ENCODE data around the gene GPR180.
"Not testable (repeated sequence)": the region's sequence is repeated elsewhere in the genome, so short reads cannot be mapped to it uniquely, and the experiment has no call there.

The GPR180 gene

DNA sequence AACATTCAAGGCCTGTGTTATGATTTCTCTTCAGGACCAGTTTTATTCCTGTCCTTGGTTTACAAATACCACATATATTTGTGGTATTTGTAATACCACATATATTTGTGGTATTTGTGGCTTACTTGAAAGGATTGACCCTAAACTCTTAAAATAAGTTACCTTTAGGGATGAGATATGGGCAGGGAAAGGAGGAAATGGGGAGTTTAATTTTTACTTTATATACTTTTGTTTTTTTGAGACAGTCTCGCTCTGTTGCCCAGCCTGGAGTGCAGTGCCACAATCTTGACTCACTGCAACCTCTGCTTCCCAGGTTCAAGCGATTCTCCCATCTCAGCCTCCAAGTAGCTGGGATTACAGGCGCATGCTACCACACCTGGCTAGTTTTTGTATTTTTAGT is 3.4 kb upstream of the GPR180 start:
- DNase-seq: no peak

DNA sequence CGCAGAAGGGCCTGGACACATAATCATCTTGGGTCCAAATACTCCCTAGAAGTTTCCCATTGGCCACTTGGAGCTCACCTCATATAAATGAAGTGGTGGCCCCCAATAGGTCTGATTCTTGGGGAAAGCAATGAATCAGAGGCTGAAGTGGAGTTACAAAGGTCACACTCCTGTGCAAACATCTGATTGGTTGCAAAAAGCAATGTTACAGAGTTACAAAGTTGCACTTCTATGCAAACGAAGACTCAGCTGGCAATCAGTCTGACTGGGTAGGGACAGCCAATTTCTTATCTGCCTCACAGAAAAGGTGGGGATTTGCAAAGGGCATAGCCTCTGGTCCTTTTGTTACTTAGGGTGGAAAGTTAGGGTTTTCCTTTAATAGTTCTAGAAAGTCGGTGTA is 1.8 kb upstream of the GPR180 start:
- DNase-seq: no peak

DNA sequence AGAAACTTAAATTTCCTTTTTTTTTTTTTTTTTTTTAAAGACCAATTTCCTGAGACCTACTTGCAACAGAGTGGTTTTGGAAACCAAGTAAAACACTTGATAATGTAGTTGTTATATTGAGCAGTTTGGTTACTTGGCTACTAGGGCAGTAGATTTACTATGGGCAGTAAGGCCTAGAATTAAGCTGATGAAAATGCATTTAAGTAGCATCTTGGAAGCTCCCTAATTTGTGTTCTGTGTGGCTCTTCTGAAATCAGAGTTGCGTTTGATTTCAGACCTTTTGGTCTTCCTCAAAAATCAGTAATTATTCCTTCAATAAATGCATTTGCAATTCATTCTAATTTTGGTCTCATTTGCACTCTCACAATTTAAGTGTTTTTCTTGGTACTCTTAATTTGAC is 810 bp downstream of the GPR180 start:
- DNase-seq: no peak

DNA sequence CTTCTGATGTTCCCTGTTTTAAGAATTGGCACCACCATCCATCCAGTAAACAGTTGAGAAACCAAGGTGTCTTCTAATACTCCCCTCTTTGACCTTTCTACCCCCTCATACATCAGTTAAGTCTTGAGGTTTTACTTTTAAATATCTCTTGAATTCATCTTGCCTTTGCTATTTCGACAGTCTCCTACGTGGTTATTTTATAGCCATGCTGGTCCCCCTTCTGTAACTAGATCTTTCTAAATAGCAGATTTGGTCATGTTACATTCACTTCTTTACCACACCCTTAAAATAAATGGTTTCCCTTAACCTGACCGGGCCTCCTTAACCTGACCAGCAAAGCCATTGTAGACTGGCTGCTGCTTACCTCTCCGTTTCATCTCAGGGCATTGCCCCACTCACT is 5.4 kb downstream of the GPR180 start:
- DNase-seq: no peak

DNA sequence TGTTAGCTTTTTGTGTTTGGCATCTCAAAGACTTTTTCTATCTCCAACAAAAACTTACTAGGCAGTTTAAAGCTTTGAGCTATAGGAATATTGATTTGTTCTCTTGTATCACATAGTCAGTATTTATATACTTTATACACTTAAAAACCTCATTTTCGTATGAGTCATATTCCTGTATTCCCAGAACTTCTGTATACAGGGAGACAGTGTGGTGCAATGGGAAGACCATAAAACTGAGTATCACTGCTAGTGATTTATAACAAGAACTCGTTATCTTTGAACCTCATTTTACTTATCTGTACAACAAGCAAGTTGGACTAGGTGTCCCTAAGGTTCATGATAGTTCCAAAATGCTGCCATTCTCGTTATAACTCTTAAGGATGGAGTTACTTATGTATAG is 6.3 kb downstream of the GPR180 start:
- no peak for DNase-seq

DNA sequence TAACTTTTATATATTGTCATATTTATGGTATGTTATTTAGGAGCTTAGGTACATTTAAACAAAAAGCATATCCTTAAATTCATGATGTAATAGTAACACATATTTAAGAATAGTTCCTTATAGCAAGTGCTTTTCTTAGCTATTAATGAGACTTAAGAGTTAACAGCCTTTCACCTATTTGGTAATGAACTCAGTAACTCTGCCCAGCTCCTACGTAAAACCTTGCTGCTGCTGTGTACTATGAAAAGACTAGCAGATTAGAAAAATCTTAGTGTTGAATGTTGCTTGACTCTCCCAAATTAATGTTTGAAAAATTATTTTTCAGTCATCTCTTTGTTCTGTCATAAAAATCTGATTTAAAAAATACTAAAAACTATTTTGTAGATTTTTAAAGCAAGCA is 6.9 kb downstream of the GPR180 start:
- no peak for DNase-seq

DNA sequence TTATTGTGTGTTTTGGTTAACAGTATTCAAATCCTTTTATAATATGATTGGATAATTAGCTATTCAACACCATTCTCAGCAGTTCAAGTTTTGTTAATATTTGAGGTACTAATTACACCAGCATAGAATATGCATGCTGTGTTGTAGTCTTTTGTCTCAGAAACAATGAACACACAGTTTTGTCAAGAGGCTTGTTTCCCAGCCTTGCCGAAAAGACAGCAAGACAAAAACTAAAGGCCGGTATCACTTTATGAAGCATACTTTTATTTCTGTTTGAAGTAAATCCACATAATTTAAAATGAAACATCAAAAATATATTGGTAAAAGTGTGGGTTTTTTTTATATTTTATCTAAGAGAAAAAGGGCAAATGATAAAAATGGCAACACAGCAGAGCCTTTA is 7.5 kb downstream of the GPR180 start:
- DNase-seq: no peak

DNA sequence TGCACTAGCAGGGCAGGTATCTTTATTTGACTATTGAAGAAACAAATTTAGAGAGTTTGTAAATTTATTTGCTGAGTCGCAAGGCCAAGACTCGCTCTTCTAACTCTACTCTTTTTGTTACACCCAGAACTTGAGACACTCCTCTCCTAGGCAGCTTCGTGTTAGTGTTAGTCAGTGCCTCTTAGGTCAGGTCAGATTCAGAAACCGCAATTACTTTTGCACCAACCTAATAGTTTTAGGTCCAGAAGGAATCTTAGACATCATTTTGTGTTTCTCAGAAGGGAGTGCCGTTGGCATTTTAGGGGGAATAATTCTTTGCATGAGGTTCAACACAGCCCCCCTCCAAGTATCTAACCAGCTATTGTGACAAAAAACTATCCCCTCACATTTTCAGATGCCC is 8.8 kb downstream of the GPR180 start:
- DNase-seq: no peak

DNA sequence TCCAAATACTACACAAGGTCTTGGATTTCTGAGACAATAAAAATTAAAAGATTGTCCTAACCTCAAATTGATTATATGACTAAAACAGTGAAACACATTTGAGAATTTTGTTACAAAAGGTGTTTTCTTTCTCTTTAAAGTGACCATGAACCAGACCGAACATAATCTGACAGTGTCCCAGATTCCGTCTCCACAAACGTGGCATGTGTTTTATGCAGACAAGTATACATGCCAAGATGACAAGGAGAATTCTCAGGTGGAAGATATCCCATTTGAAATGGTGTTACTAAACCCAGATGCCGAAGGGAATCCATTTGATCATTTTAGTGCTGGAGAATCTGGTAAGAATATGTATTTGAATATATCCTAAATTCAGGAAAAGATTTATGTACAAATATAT is 10.4 kb downstream of the GPR180 start:
- DNase-seq: no peak

DNA sequence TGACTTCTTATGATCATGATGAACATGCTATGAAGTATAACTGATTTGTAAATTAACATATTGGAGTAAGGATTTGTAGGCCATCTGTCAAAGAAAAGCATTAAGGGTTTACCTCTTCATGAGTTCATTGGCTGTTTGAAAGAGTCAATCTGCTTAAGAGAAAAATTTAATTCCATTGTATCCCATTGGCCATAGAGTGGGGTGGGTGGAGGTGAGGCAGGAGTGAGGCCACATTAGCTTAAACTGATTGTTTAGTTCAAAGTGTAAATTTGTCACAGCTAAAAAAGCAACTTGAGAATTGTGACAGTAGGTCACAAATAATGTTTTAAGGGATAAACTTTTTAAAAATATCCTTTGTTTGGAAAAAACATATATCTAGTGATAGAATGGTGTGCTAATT is 11.4 kb downstream of the GPR180 start:
- DNase-seq: no peak

DNA sequence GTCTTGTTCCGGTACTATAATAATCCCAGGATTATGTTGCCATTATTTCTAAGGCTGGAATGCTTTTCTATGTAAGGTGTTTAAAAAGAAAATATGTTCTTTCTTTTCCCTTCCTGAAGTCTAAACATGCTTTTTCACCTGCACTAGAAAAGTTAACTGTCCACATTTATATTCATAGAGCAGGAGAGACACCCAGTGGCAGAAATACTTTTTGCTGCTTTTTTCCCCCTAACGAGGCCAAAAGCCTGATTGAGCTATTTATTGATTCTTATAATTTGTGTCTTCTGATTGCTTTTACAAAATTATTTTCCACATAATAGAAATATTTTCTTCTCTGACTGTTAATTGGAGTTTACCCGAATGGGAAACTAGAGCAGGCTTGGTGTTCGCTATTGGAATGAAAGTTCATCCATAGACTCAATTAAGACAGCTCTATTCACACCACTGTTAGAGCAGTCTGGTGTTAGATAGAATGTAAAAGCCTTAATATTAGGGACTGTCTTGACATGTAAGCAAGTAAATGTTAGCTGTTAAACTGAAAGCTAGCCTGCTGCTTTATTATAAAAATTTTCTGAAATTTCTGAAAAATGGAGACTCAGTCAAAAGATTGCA is 15.8 kb downstream of the GPR180 start:
- no peak for DNase-seq

DNA sequence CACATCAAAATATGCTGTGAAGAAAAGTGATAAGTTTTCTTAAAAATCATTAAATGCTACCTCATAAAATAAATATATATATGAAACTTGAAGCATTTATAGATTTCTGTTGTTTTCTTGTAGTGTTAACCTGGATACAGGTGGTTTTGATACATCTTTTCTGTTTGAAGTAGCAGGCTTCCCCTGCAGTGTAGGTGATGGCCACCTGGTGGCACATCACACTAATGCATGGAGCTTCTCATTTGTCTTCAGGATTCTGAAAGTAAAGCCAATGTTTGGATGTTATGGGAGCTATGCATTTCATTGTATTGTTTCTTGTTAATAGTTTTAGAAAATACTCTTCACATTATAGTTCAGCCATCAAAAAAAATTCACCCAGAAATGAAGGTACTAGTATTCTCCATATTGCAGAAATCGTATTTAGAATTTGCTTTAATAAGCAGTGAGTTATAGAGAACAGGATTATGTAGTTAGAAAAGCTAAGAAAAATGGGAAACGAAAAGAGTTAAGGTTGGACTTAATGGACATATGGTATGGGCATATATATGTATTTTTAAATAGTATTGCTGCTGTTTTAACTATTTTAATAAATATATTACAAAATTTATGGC is 18.7 kb downstream of the GPR180 start:
- DNase-seq: no peak

DNA sequence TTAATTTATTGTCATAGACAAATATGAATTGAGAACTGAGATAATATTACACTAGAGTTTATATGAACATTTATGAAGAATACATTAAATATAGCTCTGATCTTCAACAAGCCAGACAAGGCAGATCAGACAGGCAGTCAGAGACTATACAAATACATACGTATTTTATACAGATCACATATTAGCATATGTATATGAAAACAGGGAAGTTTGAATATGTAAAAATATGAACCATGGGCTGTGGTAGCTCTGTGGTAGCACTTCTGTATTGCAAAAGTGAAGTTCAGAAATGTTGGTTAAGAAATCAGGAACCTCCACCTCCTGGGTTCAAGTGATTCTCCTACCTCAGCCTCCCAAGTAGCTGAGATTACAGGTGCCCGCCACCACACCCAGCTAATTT is 20.7 kb downstream of the GPR180 start:
- no peak for DNase-seq

DNA sequence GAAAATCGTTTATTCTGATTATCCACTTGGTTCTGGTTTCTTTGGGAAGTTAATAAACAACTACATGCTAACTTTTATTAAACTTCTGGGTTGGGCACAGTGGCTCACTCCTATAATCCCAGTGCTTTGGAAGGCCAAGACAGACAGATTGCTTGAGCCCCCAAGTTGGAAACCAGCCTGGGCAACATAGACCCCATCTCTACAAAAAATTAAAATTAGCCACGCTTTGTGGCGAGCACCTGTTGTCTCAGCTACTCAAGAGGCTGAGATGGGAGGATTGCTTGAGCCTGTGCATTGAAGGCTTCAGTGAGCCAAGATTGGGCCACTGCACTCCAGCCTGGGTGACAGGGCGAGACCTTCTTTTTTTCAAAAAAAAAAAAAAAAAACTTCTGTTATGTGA is 21.7 kb downstream of the GPR180 start:
- DNase-seq: no peak

DNA sequence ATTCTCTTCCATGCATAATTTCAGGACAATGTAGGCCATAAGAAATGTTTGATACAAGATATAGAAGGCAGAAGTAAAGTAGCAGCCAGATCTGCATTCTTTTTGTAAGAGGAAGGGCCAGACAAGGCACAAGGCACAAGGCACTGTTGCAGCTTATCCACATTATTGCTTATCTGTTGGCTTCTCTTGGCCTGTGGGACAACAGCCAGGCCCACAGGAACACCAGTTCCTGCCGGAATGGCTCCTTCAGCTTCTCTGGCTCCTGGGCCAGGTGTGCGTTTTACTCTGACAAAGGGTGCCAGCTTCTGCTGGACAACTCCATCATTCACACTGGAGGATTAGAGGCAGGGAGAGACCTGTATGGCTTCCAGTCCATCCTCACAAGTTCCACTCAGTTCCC is 29.2 kb downstream of the GPR180 start:
- no peak for DNase-seq

DNA sequence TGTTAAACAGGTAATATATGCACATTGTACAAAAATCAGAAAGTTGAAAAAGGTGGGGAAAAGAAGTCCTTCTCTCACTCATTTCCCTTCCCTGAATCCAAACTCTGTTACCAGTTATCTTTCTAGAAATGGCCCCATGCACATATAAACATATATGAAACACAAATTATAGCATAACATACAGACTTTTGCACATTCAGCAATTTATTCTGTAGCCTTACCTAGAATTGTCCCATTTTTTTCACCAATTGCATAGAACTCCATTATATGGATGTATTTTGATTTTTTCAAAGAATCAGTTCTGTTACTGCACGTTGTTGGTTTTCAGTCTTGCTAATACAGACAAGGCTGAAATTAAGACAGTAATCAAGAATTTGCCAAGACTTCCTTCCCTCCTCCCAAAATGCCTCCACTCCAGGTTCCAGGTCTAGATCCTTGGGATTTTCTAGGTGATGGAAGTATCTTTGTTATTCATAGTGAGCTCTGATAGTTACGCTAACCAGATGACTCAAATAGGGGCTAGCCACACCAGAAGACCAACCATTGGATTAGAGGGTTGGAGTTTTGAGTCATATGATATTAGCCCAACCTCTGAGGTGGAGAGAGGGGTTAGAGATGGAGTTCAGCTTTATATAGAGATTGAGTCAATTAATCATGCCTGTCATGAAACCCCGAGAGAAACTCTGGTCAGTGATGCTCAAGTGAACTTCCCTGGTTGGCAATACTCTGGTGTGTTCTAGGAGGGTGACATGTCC is 30.7 kb downstream of the GPR180 start:
- DNase-seq: no peak

DNA sequence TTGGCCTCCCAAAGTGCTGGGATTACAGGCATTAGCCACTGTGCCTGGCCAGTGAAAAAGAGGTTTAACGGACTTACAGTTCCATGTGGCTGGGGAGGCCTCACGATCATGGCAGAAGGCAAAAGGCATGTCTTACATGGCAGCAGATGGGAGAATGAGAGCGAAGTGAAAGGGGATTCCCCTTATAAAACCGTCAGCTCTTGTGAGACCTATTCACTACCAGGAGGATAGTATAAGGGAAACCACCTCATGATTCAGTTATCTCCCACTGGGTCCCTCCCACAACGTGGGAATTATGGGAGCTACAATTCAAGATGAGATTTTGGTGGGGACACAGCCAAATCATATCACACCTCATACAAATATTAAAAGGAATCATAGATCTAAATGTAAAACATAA is 34.4 kb downstream of the GPR180 start:
- DNase-seq: not testable (repeated sequence)

DNA sequence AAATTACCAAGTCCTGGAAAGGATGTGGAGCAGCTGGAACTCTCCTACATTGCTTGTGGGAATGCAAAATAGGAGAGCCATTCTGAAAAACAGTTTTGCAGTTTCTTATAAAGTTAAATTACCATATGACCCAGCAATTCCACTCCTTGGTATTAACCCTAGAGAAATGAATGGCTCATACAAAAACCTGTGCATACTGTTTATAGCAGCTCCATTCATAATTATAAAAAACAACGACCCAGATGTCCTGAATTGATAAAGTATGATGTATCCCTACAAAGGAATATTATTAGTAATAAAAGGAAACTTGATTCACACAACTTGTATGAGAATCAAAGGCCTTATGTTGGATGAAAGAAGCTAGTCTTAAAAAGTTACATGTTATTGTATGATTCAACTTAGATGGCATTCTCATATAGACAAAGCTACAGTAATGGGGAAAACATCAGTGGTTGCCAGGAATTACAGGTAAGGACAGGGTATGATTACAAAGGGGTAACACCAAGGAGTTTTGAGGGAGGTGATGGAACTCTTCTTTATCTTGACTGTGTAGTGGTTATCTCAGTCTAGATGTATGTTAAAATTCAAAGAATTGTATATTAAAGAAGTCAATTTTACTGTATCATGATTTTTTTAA is 35.4 kb downstream of the GPR180 start:
- no peak for DNase-seq

DNA sequence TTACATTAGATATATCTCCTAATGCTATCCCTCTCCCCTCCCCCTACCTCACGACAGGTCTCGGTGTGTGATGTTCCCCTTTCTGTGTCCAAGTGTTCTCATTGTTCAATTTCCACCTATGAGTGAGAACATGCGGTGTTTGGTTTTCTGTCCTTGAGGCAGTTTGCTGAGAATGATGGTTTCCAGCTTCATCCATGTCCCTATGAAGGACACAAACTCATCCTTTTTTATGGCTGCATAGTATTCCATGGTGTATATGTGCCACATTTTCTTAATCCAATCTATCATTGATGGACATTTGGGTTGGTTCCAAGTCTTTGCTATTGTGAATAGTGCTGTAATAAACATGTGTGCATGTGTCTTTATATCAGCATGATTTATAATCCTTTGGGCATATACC is 36.0 kb downstream of the GPR180 start:
- DNase-seq: not testable (repeated sequence)

DNA sequence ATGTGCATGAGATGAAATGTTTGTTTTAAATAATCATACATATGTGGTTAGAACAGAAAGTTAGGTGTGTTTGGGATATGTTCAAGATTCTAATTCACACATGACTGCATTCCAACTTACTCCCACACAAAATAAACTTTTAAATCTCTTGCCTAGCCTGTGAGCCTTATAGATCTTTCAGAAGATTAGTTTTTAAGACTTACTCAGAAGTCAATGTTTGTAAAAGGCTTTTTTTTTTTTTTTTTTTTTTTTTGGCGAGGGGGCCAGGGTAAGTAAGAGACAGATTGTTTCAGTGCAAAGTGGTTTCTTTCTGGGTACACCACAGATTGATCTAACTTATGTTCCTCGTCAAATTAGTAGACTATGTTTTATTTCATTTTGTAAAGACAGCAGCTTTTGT is 39.1 kb downstream of the GPR180 start:
- no peak for DNase-seq

DNA sequence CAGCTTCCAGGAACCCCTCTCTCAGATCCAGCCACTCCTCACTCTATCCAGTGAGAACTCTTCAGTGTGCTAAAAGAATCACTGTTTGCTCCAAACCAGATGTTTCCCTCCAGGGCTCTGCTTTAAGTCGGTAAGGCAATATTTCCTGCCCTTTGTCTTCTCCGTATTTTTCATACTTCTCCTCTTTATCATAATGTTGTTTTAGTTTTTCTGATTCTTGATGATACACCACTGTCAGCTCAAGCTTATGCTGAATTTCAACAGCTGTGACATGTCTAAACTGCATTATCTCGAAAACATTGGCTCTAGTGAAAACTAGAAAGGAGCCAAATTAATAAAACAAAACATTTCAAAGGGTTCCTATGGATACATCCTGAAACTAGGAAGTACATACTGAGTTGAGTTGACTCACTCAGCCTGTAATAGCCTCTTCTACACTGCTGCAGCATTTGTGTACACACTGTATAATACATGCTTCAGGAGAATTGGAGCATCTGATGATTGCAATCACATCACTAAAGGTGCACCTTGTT is 39.8 kb downstream of the GPR180 start:
- DNase-seq: no peak

DNA sequence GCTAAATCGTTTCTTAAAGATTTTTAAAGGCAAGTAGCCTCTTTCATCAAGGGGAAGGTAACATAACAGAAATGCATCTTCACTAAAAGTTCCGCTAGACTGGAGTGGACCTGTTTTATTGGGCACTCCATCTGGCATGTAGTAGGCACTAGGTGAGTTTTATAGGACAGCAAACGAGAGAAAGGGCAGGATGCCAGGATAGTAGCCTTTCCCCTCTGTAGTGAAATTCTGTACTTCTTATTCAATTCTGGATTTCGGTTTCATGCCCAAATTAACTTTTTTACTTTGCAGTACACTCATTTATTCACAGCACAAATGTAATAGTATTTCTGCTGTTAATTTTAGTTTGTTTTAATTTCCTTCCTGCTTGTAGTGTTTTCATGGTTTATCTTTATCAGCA is 45.2 kb downstream of the GPR180 start:
- DNase-seq: no peak

DNA sequence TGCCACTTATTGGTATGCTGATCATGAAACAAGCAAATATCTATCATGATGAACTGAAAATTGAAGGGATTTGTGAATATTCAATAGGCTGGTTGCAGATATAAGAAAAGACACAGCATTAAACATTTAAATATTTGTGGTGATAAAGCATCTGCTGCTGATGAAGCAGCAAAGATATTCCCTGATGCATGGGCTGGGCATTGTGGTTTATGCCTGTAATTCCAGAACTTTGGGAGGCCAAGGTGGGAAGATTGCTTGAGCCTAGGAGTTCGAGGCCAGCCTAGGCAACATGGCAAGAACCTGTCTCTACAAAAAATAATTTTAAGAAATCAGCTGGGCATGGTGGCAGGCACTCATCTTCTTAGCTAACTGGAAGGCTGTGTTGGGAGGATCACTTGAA is 54.5 kb downstream of the GPR180 start:
- DNase-seq: no peak

DNA sequence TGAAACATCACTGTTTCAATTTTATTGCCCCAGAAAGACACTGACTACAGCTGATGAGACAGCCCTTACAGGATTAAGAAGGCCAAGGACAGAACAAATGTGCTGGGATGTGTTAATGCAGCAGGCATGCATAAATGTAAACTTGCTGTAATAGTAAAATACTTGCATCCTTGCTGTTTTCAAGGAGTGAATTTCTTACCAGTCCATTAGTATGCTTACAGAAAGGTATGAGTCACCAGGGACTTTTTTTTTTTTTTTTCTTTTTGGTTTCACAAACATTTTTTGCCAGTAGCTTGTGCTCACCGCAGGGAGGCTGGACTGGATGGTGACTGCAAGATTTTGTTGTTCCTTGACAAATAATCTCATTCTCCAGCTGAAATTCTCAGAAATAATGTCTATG is 55.1 kb downstream of the GPR180 start:
- no peak for DNase-seq
